NOMO-1 (cell line): ENCODE results near the gene MYLK4.
A peak's percentile ranks its signal among the peaks of the same experiment; 100 is the strongest.

Source experiments
- DNase-seq, 2 experiments: peaks; one replicate each; lab custom pipeline; 2025; ENCODE audit not compliant: unreplicated experiment in 2 of 2; lab: John Stamatoyannopoulos, UW

Gene MYLK4

DNA sequence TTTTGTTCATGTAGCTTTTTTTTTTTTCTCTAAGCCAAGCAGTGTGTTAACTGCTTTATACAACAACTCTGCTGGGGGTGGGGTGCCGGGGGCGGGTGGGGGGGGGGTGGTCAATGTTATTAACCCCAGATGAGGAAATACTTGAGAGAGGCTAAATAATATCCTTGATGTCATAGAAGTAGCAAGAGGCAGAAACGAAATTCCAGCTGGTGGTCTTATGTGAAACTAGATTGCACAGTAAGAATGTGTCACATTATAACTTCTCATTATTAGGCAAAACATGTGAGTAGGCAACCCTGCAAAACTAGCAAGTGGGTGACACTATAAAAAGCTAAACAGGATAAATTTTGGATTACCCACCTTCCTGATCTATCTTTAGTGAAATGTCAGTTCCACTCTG is 12.8 kb downstream of the MYLK4 start:
- no peak for DNase-seq

DNA sequence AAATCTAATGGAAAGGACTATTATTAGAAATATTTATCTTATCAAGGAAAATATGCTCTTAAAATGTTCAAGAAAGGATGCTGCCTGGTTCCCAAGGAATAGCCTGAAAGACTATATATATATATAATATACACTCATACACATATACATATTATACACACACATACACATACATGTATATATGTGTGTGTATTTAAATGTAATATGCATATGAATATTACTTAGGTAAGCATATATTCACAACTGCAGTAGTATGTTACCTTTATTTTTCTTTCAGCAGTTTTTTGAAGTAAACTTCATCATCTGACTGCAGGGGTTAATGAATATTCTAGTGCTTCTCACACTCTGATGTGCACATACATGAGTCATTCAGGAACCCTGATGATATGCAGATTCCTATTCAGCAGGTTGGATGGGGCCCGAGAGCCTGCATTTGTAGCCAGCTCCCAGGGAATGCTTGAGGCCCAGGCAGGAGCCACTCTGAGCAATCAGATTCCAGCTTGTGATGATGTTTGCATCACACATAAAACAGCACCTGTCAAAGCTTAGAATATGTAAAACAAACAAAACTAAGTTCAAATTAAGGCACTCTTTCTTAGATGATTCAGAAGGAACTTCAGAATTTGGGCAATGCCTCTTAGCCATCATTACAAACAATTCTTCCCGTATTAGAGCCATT is 16.1 kb downstream of the MYLK4 start:
- DNase-seq = no peak

DNA sequence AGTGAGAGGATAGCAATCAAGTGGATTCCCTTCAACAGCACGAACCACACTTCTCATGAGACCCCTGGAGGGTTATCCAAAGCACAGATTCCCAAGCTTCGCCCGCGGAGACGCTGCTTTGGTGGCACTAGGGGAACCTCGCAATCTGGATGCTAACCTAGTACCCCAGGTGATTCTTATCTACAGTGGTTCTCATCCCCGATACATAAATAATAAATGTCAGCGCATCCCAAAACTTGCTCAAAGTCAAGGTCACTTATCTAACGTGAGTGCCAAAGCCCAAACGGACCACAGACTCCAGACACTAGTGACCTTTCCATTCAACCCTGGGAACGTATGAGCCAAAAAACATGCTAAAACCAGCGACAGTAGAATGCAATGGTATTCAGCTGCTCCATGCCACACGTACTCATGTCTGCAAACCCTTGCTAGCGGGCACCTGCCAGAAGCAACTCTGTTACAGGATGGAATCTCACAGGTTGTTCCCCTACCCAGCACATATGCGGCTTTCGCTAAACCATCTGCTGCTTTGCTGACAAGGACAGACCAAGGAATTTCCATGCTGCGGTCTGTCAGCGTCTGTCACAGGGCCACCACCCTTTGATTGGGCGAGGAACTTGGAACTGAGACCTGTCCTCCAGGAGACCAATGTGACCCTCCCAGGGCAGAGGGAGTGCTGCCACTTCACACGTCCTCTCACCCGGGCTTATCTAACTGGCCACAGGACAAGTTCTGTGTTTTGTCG is 16.8 kb downstream of the MYLK4 start:
- no peak for DNase-seq

DNA sequence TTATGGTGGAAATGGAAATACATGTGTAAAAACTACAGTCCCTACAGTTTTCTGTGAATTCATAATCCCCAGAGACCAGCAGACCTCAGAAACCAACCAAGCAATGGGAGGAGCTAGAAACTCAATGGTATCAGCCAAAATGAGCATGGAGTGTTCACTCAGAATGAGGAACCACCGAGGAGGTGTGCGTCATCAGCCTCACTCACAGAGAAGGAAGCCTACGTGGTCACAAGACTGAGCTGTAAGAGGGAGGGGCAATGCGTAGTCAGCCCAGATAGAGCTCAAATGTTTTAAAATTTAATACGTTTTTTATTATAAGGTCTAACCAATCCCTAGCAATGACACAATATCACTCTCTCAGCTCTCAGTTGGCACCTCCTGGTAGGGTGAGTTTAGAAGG is 17.4 kb downstream of the MYLK4 start:
- DNase-seq = peak; percentile 87 to 97

DNA sequence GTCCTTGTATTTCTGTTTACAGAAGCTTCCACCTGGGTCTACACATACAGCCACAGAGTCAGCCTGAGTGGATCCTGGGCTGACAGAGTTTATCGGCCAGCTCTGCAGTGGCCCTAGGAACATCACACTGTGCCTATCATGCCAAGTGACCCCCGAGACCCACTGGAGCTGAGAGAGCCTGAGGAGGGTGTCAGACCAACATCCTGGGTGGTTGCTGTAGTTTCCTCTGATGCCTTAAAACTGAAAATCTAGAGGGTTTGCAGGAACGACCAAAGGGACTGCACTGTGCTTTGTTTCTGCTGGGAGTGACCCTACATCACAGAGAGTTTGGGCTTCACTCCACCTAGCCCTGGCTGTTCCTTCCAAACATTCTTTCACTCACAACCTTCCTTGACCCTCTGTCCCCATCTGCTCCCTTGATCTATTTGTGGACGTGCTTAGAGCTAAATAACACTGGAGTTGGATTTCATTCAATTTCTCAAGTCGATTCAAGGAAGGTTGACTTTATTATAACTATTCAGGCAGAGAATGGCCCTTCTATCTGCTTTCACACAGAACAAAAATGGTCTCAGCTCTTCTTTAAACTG is 18.1 kb downstream of the MYLK4 start:
- no peak for DNase-seq

DNA sequence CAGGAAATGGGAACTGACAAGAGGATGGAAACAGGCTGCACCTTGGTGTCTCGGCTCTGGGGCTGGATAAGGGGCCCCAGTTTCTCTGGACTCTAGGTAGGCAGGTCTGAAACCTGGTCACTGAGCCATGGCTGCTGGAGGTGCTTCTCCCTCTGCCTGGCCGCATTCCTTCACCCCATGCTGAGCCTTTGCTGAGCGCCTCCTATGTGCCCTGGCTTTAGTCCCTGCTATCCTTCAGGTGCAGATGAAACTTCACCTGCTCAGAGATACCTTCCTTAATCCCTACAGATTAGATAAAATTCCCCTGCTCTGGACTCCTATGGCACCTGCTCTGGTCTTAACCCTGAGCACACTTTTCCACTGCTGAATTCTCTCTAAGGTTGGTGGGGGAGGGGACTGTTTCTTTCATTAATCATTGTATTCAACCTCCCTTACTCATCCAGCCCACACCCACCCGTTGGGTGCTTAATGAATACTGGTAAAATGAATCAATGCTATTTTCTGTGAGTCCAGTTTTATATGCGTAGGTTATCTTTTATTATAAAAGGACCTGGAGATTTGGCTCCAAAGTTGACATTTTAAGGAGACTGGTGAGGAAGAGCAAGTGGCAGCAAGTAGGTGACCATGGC is 19.3 kb downstream of the MYLK4 start:
- DNase-seq = no peak

DNA sequence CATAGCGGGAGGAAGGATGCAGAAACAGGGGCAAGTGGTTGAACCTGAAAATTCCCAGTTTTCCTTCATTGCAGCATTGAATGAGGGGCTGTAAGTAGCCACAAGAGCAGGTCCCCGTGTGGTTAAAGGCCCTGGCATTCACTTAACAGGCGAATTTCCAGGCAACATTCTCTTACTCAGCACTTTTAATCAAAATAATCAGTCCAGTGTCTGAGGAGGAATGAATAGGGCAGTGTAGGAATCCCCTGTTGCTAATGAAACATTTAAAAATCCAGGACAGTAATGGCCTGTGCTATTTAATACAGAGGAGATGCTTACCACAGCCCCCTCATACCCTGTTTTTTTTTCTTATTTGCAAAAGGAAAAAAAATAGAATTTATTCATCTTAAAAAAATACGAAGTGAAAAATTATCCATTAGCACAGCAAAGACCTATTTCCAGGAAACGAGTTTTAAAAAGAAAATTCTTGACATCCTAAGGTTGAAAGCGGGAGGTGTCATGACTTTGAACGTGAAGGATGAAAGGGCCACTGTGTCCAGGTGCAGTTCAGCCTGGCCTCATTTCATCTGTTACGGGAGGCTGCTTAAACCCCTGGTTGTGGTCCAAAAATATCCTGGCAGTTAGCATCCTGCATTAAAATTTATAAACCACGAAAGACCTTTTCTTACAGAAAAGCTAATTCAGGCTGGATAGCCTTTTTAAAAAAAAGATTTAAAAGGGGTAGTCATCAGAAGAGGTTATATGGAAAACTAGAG is 20.2 kb downstream of the MYLK4 start:
- no peak for DNase-seq

DNA sequence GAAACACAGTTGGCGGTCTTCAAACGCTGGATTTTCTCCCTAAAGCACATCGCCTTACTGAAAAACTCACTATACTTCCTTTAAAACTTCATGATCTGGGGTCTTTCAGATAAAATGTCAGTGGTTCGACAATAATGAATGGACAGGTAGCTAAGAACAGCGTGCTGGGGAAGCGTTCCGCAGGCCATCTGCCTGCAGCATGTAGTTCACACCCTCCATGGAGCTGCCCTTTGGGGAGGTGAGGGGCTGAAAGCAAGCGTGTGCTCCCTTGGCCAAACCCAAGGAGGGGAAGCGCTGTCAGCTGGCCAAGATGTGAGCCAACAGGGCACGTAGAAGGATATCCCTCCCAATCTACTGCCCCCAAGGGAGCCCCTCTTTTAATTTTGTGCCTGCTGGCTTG is 20.8 kb downstream of the MYLK4 start:
- DNase-seq = no peak

DNA sequence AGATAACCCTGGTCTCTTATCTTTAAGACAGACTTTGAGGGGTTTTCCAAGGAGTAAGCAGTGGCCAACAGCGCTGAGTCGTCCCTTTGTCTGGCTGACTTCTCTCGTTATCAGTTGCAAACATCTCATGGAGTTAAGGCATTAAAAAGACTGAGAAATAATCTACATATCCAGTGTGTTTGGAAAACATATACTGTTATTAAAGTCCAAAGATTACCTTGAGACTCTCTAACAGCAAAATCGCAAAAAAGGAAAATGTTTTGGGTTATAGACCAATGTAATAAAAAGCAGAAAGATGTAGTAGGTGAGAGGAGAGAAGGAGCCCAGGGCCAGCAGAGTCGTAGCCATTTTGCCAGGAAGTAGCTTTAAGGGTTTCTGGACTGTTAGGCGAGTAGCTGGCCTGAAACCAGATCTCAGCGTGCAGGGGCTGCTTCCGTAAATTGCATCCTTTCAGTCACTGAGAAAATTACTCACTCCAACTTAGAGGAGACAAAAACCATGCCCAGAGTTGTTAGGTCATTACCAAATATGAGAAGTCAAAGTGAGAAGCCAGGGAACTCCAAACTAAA is 24.6 kb downstream of the MYLK4 start:
- DNase-seq = peak; percentile 79 to 90

DNA sequence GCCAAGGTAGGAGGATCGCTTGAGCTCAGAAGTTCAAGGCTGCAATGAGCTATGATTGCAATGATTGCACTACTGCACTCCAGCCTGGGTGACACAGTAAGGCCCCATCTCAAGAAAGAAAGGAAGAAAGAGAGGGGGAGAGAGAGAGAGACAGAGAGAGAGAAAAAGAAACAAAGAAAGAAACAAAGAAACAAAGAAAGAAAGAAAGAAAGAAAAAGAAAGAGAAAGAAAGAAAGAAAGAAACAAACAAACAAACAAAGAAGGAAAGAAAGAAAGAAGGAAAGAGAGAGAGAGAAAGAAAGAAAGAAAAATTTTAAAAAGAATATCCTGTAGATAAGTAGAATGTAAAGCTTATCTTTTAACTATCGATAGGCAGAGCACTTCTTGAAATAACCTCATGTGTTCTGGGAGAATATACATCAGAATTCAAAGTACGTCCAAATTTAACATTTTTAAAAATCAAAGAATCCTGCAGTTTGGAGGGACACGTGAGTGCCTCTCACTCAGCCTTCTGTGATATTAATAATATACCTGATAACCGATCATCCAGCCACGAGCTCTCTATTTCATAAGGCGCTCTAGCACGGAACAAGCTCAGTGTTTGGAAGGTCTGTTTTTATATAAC is 25.2 kb downstream of the MYLK4 start:
- no peak for DNase-seq

DNA sequence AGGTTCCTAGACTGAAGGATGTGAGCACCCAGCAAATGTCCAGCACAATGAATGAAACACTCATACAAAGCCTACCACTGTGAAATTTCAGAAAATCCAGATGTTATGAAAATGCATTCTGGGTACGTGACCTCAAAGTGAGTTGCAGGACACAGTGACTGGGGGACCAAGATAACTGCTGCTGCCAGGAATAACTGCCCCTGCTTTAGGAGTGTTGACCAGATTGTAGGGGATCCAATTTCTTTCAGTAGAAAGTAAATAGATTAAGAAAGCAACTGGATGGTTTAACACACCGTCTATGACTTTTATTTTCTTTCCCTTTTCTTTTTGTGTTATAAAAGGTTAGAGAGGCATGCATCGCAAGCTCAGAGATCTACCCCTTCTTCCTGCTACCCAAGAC is 29.5 kb downstream of the MYLK4 start:
- DNase-seq = no peak

DNA sequence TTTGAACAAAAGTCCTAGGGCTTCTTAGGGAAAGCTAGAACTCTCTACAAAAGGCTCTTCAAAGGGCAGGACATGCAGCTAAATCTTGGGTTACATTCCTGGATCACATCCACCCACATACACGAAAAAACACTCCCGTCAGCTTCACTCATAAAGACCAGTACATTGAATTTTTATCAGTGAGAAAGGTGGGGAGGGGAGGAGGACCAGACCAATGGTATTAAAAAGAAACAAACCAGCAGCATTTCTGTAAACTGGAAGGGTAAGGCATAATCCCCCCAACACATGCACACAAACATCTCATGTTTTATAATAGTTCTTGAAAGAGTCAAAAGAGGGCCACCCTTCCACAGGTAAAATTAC is 31.6 kb downstream of the MYLK4 start:
- no peak for DNase-seq

DNA sequence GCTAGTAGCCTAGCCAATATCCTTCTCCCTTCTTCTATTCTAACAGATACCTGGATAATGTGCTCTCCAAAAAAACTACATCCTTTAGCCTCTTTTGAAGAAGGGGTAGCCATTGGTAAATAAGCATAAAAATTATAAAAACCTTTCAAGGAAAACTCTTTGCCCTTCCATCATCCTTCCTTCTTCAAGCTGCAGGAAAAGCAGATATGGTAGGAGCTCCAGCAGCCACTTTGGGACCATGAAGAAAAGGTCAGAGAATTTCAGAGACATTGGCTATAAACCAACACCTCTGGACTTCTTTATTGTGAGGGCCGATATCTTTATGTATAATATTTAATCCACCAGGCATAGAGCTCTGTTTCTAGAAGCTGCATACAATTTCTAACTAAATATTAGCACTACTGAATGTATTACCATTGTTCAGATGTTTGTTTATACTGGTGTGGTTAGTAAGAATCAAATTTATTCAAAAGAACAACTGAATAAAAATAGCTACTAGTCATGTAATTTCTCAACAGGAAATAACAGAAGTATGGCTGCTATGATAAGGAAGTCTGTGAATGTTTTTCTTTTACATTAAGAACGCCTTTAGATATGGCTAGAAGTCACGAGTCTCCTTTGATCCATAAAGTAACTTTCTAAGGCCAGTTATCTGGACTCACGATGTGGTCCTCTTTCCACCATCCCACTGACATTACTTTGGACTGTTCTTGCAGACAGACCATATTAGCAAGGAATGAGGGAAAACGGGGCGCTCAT is 32.2 kb downstream of the MYLK4 start:
- peak in 1 of 2 experiments; percentile 39 for DNase-seq

DNA sequence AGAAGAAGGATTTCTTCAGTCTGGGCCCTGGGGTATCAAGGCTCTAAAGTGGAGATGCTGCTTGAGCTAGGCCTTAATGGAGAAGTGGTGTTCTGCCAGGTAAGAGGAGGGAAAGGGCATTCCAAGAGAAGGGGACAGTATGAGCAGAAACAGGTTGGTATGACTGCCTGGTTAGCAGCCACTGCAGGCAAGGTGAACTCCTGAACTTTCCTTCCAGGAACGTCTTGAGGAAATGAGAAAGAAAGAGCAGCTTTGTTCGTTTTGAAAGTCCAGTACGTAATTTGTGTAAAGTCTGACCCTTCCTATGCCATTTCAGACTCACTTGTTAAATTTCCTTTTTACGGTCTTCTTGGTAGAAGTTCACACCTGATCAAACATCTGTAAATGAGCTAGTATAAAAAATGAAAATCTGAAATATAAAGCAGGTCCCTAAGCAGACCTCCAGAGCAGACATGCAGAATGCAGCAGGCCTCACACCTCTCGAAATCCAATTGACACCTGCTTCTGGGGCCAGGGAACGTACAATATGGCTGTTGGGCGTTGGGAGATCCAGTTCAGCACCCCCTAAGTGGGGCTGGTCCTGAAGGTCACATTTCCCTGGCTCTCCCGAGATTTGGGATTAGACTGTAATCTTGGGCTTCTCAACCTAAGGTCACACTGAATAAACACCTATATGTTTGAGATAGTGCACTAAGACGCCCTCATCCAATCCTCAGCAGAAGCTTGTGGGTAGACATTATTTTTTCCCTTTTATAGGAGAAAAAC is 33.6 kb downstream of the MYLK4 start:
- no peak for DNase-seq

DNA sequence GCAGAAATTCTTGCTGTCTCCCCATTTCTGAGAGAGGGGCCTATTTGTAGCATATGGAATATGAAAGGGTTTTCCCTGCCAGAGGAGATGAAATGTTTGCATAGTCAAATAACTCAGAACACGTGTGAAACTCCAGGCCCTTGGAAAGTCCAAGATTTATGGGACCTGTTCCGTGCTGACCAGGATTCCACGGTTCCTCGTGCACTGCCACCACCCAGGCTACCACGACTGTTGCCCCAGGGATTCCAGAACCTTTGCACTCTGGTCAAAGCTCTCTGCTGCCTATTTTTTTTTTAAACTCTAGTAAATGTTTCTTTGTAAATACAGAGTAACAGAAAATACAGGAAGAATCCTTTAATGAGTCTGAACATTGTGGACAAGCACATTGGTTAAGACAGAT is 35.0 kb downstream of the MYLK4 start:
- DNase-seq = no peak

DNA sequence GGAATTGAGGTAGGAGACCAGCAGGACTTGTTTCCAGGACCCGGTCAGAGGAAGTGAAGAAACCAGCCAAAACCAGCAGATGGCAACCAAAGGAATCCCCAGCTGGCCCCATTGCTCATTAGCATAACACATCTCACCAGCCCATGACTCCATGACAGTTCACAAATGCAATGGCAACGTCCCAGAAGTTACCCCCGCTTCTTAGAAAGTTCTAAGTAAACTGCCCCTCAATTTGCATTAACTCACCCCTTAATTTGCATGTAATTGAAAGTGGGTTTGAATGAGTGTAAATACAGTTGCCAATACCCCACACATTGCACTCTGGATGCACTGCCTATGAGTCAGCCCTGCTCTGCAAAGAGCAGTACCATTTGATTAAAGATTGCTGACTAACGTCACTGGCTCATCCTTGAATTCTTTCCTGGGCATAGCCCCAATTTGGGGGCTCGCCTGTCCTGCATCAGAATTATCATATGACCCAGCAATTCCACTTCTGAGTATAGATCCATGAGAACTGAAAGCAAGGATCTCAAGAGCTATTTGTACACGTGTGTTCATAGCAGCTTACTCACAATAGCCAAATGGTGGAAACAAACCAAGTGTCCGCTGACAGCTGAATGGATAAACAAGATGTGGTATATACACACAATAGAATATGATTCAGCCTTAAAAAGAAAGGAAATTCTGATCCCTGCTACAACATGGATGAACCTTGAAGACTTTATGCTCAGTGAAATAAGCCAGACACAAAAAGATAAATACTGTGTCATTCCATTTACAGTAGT is 36.4 kb downstream of the MYLK4 start:
- no peak for DNase-seq

DNA sequence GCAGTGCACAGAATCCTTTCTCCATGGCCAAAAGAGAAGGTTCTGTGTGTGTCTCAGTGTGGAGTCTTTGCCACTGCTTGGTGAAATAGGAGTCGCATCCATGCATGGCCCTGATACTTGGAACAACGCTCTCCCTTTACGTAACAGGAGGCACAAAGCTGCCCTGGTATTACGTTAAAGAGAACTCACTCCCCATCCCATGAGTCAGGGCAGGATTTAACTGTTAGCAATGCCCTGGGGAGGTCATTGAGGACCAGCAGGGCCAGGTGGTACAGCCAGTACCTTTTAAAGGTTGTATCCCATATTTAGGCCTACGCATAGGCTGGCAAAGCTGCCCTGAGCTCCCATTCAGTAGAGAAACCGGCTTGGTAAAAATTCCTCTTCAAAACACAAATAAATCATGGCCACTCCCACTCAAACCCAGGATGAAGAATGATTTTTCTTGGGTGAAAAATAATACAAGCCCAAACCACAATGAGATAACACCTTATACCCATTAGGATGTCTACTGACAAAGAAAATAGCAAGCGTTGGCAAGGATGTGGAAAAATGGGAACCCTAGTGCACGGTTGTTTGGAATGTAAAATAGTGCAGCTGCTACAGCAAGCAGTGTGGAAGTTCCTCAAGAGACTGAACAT is 37.1 kb downstream of the MYLK4 start:
- no peak for DNase-seq

DNA sequence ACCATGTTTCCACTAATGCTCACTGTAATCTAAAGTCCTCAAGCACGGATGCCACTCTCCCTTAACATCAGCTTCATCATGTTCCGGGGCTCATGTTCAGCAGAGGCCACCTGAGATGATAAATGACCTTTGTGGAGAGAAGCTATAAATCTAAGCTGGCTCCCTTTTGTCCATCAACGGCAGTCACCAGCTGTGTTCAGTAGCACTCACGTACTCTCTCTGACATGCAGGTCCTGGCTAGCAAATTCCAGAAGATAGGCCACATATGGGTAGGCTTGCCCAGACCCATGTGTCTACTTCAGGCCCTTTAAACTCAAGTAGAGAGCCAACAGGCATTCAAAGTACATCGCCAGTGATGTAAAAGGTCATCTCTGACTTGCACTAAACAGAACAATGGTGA is 38.6 kb downstream of the MYLK4 start:
- DNase-seq = no peak
